GM13977 (cell line): ENCODE data around the gene TRPC5OS.

Experiments used
- DNase-seq: peaks from one replicate; pipeline ENCODE4 v3.0.0; 2012; ENCODE audit warnings: low spot score
- CTCF ChIP-seq: IDR thresholded peaks from 2 replicates; pipeline ENCODE4 v1.5.1; 2012; ENCODE audit warnings: mild to moderate bottlenecking, control low read depth; ENCODE audit not compliant: insufficient read depth; ENCODE audit errors: extremely low read depth, missing control alignments
- in situ Hi-C: fragments of 300-500 bp; cut with MboI; formaldehyde crosslinking; loops from one replicate; pipeline ENCODE4 v1.12.0; 2022; ENCODE audit warnings: low sequenced_read_pairs, low pct_unique_long_range_greater_than_20kb, mixed read lengths, inconsistent platforms; ENCODE audit not compliant: unreplicated experiment

The TRPC5OS gene

GRCh38 chrX:111875881-111876280, at the start of gene TRPC5OS:
Gene TRPC5OS (plus strand): TSS chrX:111876181. CDS start chrX:111901850, 25,669 bp downstream.
- in situ Hi-C loops: no loop called here
- no peak for TF ChIP-seq CTCF
- DNase-seq: no peak

GRCh38 chrX:111829345-111829744, 46.6 kb upstream of the TRPC5OS start:
- no peak for TF ChIP-seq CTCF
- no peak for DNase-seq
- in situ Hi-C loops: no loop called here

GRCh38 chrX:111830571-111830970, 45.4 kb upstream of the TRPC5OS start:
- in situ Hi-C loops: no loop called here
- TF ChIP-seq CTCF: no peak
- no peak for DNase-seq

- TF ChIP-seq CTCF: no peak
- DNase-seq: no peak
- in situ Hi-C loops: no loop called here
Measured at GRCh38 chrX:111831343-111831742, 44.6 kb upstream of the TRPC5OS start.

GRCh38 chrX:111837197-111837596, 38.8 kb upstream of the TRPC5OS start:
- in situ Hi-C loops: no loop called here
- TF ChIP-seq CTCF: no peak
- DNase-seq: no peak

- no peak for DNase-seq
- no peak for TF ChIP-seq CTCF
- in situ Hi-C loops: no loop called here
Measured at GRCh38 chrX:111847491-111848133, 28.4 kb upstream of the TRPC5OS start.
